Stimulated activated CD4-positive, alpha-beta T cell treated with anti-CD3 and anti-CD28 coated beads, Interleukin-12 subunit alpha, Interleukin-12 subunit beta, amount 100 ng/mL, for 24 hours (primary cell): ENCODE data around the gene ARHGAP24.
"Not testable (repeated sequence)": the region's sequence is repeated elsewhere in the genome, so short reads cannot be mapped to it uniquely, and the experiment has no call there.

Experiments
- DNase-seq, 2 experiments: peaks; one replicate each; pipeline ENCODE4 v3.0.0-alpha.2; 2020; ENCODE audit warnings: low read depth in 2 of 2

ARHGAP24 gene

GRCh38 chr4:85482010-85482738, 7.2 kb downstream of the ARHGAP24 start:
- DNase-seq, result no peak

GRCh38 chr4:85486425-85487086, 11.6 kb downstream of the ARHGAP24 start:
- no peak for DNase-seq

- no peak for DNase-seq
Measured at GRCh38 chr4:85488416-85488815, 13.5 kb downstream of the ARHGAP24 start.

- DNase-seq, result no peak
Measured at GRCh38 chr4:85489273-85489981, 14.5 kb downstream of the ARHGAP24 start.

GRCh38 chr4:85491527-85491926, 16.6 kb downstream of the ARHGAP24 start:
- DNase-seq, result no peak

- DNase-seq, result no peak
Measured at GRCh38 chr4:85492336-85492735, 17.4 kb downstream of the ARHGAP24 start.

GRCh38 chr4:85495621-85496020, 20.7 kb downstream of the ARHGAP24 start:
- DNase-seq, result no peak

- no peak for DNase-seq
Measured at GRCh38 chr4:85496126-85496849, 21.3 kb downstream of the ARHGAP24 start.

GRCh38 chr4:85496933-85497332, 22.0 kb downstream of the ARHGAP24 start:
- DNase-seq, result no peak

- DNase-seq, result no peak
Measured at GRCh38 chr4:85498068-85498733, 23.3 kb downstream of the ARHGAP24 start.

GRCh38 chr4:85499573-85499972, 24.6 kb downstream of the ARHGAP24 start:
- no peak for DNase-seq

- DNase-seq, result no peak
Measured at GRCh38 chr4:85500110-85500867, 25.3 kb downstream of the ARHGAP24 start.

- not testable (repeated sequence) for DNase-seq
Measured at GRCh38 chr4:85501145-85501544, 26.2 kb downstream of the ARHGAP24 start.

GRCh38 chr4:85508654-85509053, 33.7 kb downstream of the ARHGAP24 start:
- no peak for DNase-seq

- DNase-seq, result no peak
Measured at GRCh38 chr4:85509882-85510631, 35.1 kb downstream of the ARHGAP24 start.

- no peak for DNase-seq
Measured at GRCh38 chr4:85510632-85510984, 35.7 kb downstream of the ARHGAP24 start.

GRCh38 chr4:85512446-85513205, 37.7 kb downstream of the ARHGAP24 start:
- DNase-seq, result no peak

GRCh38 chr4:85514117-85514516, 39.2 kb downstream of the ARHGAP24 start:
- DNase-seq, result no peak

GRCh38 chr4:85514783-85515182, 39.8 kb downstream of the ARHGAP24 start:
- no peak for DNase-seq
